Right renal pelvis (tissue), 4 donors: ENCODE measurements around the gene LSG1. TPM values are rescaled to one million over a fixed set of nuclear protein-coding genes. Genes with fewer than 3 reads are reported as not detected.
"Not testable (repeated sequence)": the region's sequence is repeated elsewhere in the genome, so short reads cannot be mapped to it uniquely, and the experiment has no call there.

ENCODE experiments used
- DNase-seq, 4 donors: peaks; one replicate each; pipeline ENCODE4 v3.0.0-alpha.2; 2013; ENCODE audit warnings: low read depth in 4 of 4, low spot score in 3 of 4, missing footprints in 1 of 4
- polyA plus RNA-seq, 4 donors: library from polyadenylated mRNA; unstranded; fragments of 120-200 nt; gene quantifications; one replicate each; pipeline ENCODE4 v1.2.1, GENCODE V29; 2013; ENCODE audit not compliant: insufficient read length in 4 of 4

LSG1 gene
- polyA plus RNA-seq, 4 donors = 33.5 to 37.1 (median 35.6) TPM

- no peak for DNase-seq
Measured at GRCh38 chr3:194658477-194659242, 13.3 kb downstream of the LSG1 start.

GRCh38 chr3:194657439-194657838 is 14.6 kb downstream of the LSG1 start:
- no peak for DNase-seq

- no peak for DNase-seq
Measured at GRCh38 chr3:194654443-194654842, 17.5 kb downstream of the LSG1 start.

GRCh38 chr3:194647747-194648146 is 24.2 kb downstream of the LSG1 start:
- no peak for DNase-seq

- DNase-seq = no peak
Measured at GRCh38 chr3:194642769-194643168, 29.2 kb downstream of the LSG1 start.

GRCh38 chr3:194640829-194641228 is 31.2 kb downstream of the LSG1 start:
- DNase-seq = no peak

GRCh38 chr3:194638991-194639605 is 32.9 kb downstream of the LSG1 start:
- DNase-seq = no peak

GRCh38 chr3:194637541-194638400 is 34.2 kb downstream of the LSG1 start:
- no peak for DNase-seq

GRCh38 chr3:194637066-194637465 is 34.9 kb downstream of the LSG1 start:
- DNase-seq = no peak

GRCh38 chr3:194633349-194634004 is 38.5 kb downstream of the LSG1 start, which contains the start of gene TMEM44:
Gene TMEM44, minus strand, starts transcription at chr3:194633419. Its CDS starts 204 bp downstream, at chr3:194633215.
- DNase-seq = peak; percentile 46 to 67 (median 61)

- peak in 3 of 4 donors; percentile 21 to 29 (median 22) for DNase-seq
Measured at GRCh38 chr3:194632809-194633348, 39.1 kb downstream of the LSG1 start.

- no peak for DNase-seq
Measured at GRCh38 chr3:194632226-194632808, 39.7 kb downstream of the LSG1 start.

- no peak for DNase-seq
Measured at GRCh38 chr3:194631696-194632095, 40.3 kb downstream of the LSG1 start.

- DNase-seq = not testable (repeated sequence)
Measured at GRCh38 chr3:194630681-194631080, 41.3 kb downstream of the LSG1 start.

GRCh38 chr3:194624956-194625355 is 47.0 kb downstream of the LSG1 start:
- DNase-seq = no peak

GRCh38 chr3:194623449-194624290 is 48.3 kb downstream of the LSG1 start:
- no peak for DNase-seq

- DNase-seq = no peak
Measured at GRCh38 chr3:194622621-194623340, 49.2 kb downstream of the LSG1 start.

GRCh38 chr3:194621947-194622346 is 50.0 kb downstream of the LSG1 start:
- no peak for DNase-seq
